Measurements from ENCODE around the gene KRT83. TPM values are rescaled to one million over a fixed set of nuclear protein-coding genes. Genes with fewer than 3 reads are reported as not detected.

KRT83 gene
- total RNA-seq, 1 donor from 2014 or later, result not detected

- no peak for DNase-seq (ENCODE audit: low spot score, unreplicated experiment)
- H3K4me1 Mint-ChIP-seq (ENCODE audit: low read depth), result no peaks in the 10 kb centered on the region
- no peak overlapping the region for H3K4me3 Mint-ChIP-seq (ENCODE audit: low read depth)
- H3K36me3 Mint-ChIP-seq (ENCODE audit: insufficient read depth), result no peaks in the 10 kb centered on the region
- no peak for TF ChIP-seq CTCF (IDR thresholded peaks at IDR 0.05; ENCODE audit: unreplicated experiment)
- H3K9me3 Mint-ChIP-seq (ENCODE audit: low read depth), result no peaks in the 10 kb centered on the region
- peaks cover 72% of the 10 kb centered on the region for H3K27me3 Mint-ChIP-seq
- no peak overlapping the region for H3K27ac Mint-ChIP-seq
Observed at GRCh38 chr12:52323001-52323400, 1.8 kb upstream of the KRT83 start.

GRCh38 chr12:52322069-52322468 lies 871 bp upstream of the KRT83 start:
- Mint-ChIP-seq H3K4me3 (ENCODE audit: low read depth) (no peak overlapping the region), H3K27ac (no peak overlapping the region), H3K4me1 (ENCODE audit: low read depth) (no peaks in the 10 kb centered on the region), H3K27me3 (peaks cover 68% of the 10 kb centered on the region), H3K36me3 (ENCODE audit: insufficient read depth) (no peaks in the 10 kb centered on the region), H3K9me3 (ENCODE audit: low read depth) (no peaks in the 10 kb centered on the region)
- TF ChIP-seq CTCF (IDR thresholded peaks at IDR 0.05; ENCODE audit: unreplicated experiment), result no peak
- no peak for DNase-seq (ENCODE audit: low spot score, unreplicated experiment)

- H3K9me3 Mint-ChIP-seq (ENCODE audit: low read depth), result no peaks in the 10 kb centered on the region
- no peaks in the 10 kb centered on the region for H3K4me1 Mint-ChIP-seq (ENCODE audit: low read depth)
- H3K36me3 Mint-ChIP-seq (ENCODE audit: insufficient read depth), result no peaks in the 10 kb centered on the region
- peaks cover 67% of the 10 kb centered on the region for H3K27me3 Mint-ChIP-seq
- DNase-seq (ENCODE audit: low spot score, unreplicated experiment), result no peak
- no peak for TF ChIP-seq CTCF (IDR thresholded peaks at IDR 0.05; ENCODE audit: unreplicated experiment)
- H3K27ac Mint-ChIP-seq, result no peak overlapping the region
- H3K4me3 Mint-ChIP-seq (ENCODE audit: low read depth), result no peak overlapping the region
Observed at GRCh38 chr12:52321418-52321817, 220 bp upstream of the KRT83 start.

GRCh38 chr12:52319097-52319496 lies 2.1 kb downstream of the KRT83 start:
- no peak overlapping the region for H3K27ac Mint-ChIP-seq
- DNase-seq (ENCODE audit: low spot score, unreplicated experiment), result no peak
- no peaks in the 10 kb centered on the region for H3K36me3 Mint-ChIP-seq (ENCODE audit: insufficient read depth)
- peaks cover 58% of the 10 kb centered on the region for H3K27me3 Mint-ChIP-seq
- no peaks in the 10 kb centered on the region for H3K4me1 Mint-ChIP-seq (ENCODE audit: low read depth)
- H3K4me3 Mint-ChIP-seq (ENCODE audit: low read depth), result no peak overlapping the region
- TF ChIP-seq CTCF (IDR thresholded peaks at IDR 0.05; ENCODE audit: unreplicated experiment), result no peak
- H3K9me3 Mint-ChIP-seq (ENCODE audit: low read depth), result no peaks in the 10 kb centered on the region

- no peaks in the 10 kb centered on the region for H3K4me1 Mint-ChIP-seq (ENCODE audit: low read depth)
- no peak for TF ChIP-seq CTCF (IDR thresholded peaks at IDR 0.05; ENCODE audit: unreplicated experiment)
- no peaks in the 10 kb centered on the region for H3K36me3 Mint-ChIP-seq (ENCODE audit: insufficient read depth)
- no peak for DNase-seq (ENCODE audit: low spot score, unreplicated experiment)
- peaks cover 63% of the 10 kb centered on the region for H3K27me3 Mint-ChIP-seq
- no peak overlapping the region for H3K27ac Mint-ChIP-seq
- no peaks in the 10 kb centered on the region for H3K9me3 Mint-ChIP-seq (ENCODE audit: low read depth)
- H3K4me3 Mint-ChIP-seq (ENCODE audit: low read depth), result no peak overlapping the region
Observed at GRCh38 chr12:52318241-52318990, 2.8 kb downstream of the KRT83 start.
